Astrocyte (in vitro differentiated cells and primary cell): ENCODE measurements around the gene ENOX2.

Source experiments
- EZH2 ChIP-seq: IDR thresholded peaks from 2 replicates; pipeline ENCODE4 v1.6.1; 2012; ENCODE audit warnings: mild to moderate bottlenecking, low read length, inconsistent platforms; ENCODE audit not compliant: insufficient read depth
- TF ChIP-seq, protein P1 (sequence below): IDR thresholded peaks from 2 replicates; pipeline ENCODE4 v1.5.1; 2011; ENCODE audit warnings: low read depth, mild to moderate bottlenecking, inconsistent platforms, low read length, moderate library complexity; ENCODE audit not compliant: insufficient read depth

GRCh38 chrX:130885508-130885907 is 17.5 kb downstream of the ENOX2 start:
- TF ChIP-seq, protein P1, sequence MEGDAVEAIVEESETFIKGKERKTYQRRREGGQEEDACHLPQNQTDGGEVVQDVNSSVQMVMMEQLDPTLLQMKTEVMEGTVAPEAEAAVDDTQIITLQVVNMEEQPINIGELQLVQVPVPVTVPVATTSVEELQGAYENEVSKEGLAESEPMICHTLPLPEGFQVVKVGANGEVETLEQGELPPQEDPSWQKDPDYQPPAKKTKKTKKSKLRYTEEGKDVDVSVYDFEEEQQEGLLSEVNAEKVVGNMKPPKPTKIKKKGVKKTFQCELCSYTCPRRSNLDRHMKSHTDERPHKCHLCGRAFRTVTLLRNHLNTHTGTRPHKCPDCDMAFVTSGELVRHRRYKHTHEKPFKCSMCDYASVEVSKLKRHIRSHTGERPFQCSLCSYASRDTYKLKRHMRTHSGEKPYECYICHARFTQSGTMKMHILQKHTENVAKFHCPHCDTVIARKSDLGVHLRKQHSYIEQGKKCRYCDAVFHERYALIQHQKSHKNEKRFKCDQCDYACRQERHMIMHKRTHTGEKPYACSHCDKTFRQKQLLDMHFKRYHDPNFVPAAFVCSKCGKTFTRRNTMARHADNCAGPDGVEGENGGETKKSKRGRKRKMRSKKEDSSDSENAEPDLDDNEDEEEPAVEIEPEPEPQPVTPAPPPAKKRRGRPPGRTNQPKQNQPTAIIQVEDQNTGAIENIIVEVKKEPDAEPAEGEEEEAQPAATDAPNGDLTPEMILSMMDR, result no peak
- no peak for TF ChIP-seq EZH2
